HUES64 (cell line): ENCODE results near the gene NFIB.

ENCODE experiments used
- H3K27ac ChIP-seq: 2 replicates; pipeline ENCODE4 v1.7.0; 2013; ENCODE audit warnings: low read depth, low read length, inconsistent platforms
- H3K27me3 ChIP-seq: 2 replicates; pipeline ENCODE4 v1.6.1; 2013; ENCODE audit warnings: mild to moderate bottlenecking, low read length; ENCODE audit not compliant: insufficient read depth
- H3K36me3 ChIP-seq: 2 replicates; pipeline ENCODE4 v1.6.1; 2013; ENCODE audit warnings: mild to moderate bottlenecking, low read length; ENCODE audit not compliant: insufficient read depth
- H3K4me1 ChIP-seq: 2 replicates; pipeline ENCODE4 v1.6.1; 2013; ENCODE audit warnings: mild to moderate bottlenecking, low read length, moderate library complexity; ENCODE audit not compliant: insufficient read depth
- H3K4me3 ChIP-seq: 2 replicates; pipeline ENCODE4 v1.5.1; 2013; ENCODE audit warnings: mild to moderate bottlenecking, low read length, moderate library complexity
- H3K9ac ChIP-seq: 2 replicates; pipeline ENCODE4 v1.6.1; 2013; ENCODE audit warnings: mild to moderate bottlenecking, low read depth, low read length
- H3K9me3 ChIP-seq: 2 replicates; pipeline ENCODE4 v1.6.1; 2013; ENCODE audit warnings: low read depth, low read length; ENCODE audit not compliant: insufficient read depth
- WGBS: fragments of 150-250, 120-280 bp; methylation state at CpG from one replicate; pipeline ENCODE4 v1.1.7; 2013; ENCODE audit warnings: missing lambda C conversion rate; 5-methylcytosine and 5-hydroxymethylcytosine counted together

NFIB gene

DNA sequence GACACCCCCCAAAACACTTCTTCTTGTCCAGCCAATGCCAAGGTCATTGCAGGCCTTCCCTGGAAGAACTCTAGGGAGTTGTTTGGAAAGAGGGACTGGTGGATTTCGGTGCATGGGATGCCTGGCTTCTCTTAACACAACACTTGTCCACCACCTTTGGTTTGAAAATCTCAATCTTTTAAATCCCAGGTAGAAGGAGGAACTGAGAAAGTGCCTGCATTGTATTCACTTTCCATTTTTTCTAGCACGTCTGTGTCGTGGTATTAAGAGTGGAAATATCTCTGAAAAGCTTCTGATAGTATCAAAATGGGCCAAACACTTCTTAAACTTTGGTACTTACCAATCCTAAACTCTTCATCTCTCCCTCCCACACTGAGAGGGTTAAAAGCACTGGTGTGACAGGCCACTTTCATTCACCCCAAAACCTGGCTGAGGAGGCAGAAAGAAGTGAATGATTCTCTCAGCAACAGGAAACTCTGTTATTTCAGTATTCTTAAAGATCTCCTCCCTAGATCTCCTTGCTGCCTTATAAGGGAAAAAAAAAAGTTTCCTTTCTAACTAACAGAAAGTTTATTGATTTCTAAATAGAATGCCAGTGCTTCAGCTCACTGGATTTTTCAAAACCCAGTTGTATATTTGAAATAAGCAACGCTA lies 3.9 kb upstream of the NFIB start:
- H3K36me3 ChIP-seq = no peaks in the 10 kb centered on the region
- H3K9me3 ChIP-seq = no peaks in the 10 kb centered on the region
- H3K27me3 ChIP-seq = peaks cover 78% of the 10 kb centered on the region
- H3K4me1 ChIP-seq = peaks cover 55% of the 10 kb centered on the region
- no peak overlapping the region for H3K9ac ChIP-seq
- peak overlapping the region; percentile 63 for H3K4me3 ChIP-seq
- 71% methylated on average over 1 of the region's 4 CpGs for WGBS
- no peak overlapping the region for H3K27ac ChIP-seq

DNA sequence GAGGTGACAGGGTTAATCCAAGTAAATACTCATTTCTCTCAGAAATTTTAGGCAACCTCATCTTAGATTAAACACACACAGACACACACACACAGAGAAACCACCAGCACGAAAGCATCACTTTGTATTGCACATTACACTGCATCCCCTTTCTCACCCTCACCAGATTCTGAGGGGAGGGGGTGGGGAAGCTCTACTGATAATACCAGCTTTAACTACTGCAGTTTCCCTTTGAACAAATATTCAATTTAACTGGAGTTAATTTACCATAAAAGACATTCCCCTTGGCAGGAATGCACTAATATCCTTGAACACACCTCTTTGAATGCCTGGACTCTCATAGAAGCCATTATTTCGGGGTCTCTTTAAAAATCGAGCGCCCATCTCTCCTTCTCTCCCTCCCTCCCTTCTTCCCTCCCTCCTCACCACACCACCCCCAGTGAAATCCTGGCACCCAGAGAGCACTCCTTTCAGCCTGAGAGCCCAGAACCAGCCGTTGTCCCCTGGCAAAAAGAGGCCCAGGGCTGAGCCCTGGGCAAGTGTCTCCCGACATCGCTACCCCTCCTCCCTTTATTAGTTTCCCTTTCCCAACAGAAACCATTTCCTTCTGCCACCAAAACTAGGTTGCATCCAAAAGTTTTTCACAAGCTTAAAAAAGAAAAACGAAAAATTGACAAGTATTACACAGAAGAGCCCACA lies 2.8 kb upstream of the NFIB start:
- peaks cover 62% of the 10 kb centered on the region for H3K4me1 ChIP-seq
- no peaks in the 10 kb centered on the region for H3K36me3 ChIP-seq
- WGBS = 11% methylated on average over 7 of the region's 8 CpGs
- H3K27ac ChIP-seq = peak overlapping the region; percentile 83; the same call in 1 of the 2 replicates
- H3K4me3 ChIP-seq = peak overlapping the region; percentile 63
- no peak overlapping the region for H3K9ac ChIP-seq
- no peaks in the 10 kb centered on the region for H3K9me3 ChIP-seq
- H3K27me3 ChIP-seq = peaks cover 83% of the 10 kb centered on the region

GRCh38 chr9:14315875-14316601 lies 2.1 kb upstream of the NFIB start:
- under 1% methylated on average over 42 of the region's 42 CpGs for WGBS
- Histone ChIP-seq H3K36me3 (no peaks in the 10 kb centered on the region), H3K27me3 (peaks cover 83% of the 10 kb centered on the region), H3K4me3 (peak overlapping the region; percentile 63), H3K27ac (peak overlapping the region; percentile 83; the same call in 1 of the 2 replicates), H3K9me3 (no peaks in the 10 kb centered on the region), H3K4me1 (peaks cover 58% of the 10 kb centered on the region), H3K9ac (peak overlapping the region; percentile 66)

- Histone ChIP-seq H3K4me3 (peak overlapping the region; percentile 63), H3K27me3 (peaks cover 81% of the 10 kb centered on the region), H3K9me3 (no peaks in the 10 kb centered on the region), H3K4me1 (peaks cover 49% of the 10 kb centered on the region), H3K27ac (peak overlapping the region; percentile 91; the same call in 1 of the 2 replicates), H3K9ac (peak overlapping the region; percentile 79), H3K36me3 (no peaks in the 10 kb centered on the region)
- WGBS = under 1% methylated on average over 105 of the region's 109 CpGs
These were observed 1.3 kb upstream of the NFIB start for GRCh38 chr9:14314929-14315874.

DNA sequence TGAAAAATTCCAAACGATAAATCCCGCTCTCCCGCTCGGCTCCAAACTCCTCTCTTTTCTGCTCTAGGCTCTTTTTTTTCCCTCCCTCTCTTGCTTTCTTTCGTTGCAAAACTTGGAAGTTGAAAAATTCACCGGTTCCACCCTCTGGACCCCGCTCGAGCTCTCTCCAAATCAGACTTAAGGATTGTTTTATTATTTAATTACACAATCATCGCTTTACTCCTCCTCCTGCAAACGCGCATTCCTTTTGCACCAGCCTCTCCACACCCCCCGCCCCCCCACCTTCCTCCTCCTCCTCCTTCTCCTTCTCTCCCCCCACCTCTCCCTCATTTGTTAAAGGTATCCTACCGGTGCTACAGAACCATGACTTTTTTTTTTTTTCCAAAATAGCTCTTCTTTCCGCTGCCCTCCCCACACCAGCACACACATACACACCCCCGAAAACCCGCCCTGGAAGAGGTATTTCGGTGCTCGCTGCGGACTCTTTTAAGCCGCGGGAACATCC lies 535 bp upstream of the NFIB start:
- H3K9ac ChIP-seq = peak overlapping the region; percentile 80

GRCh38 chr9:14313378-14313940 lies 482 bp downstream of the NFIB start:
- WGBS = under 1% methylated on average over 33 of the region's 33 CpGs
- H3K27me3 ChIP-seq = peaks cover 63% of the 10 kb centered on the region
- H3K9me3 ChIP-seq = no peaks in the 10 kb centered on the region
- no peaks in the 10 kb centered on the region for H3K36me3 ChIP-seq
- H3K4me1 ChIP-seq = peaks cover 43% of the 10 kb centered on the region
- H3K9ac ChIP-seq = peak overlapping the region; percentile 56
- H3K27ac ChIP-seq = peak overlapping the region; percentile 37; the same call in 1 of the 2 replicates
- H3K4me3 ChIP-seq = peak overlapping the region; percentile 63

More for the DNA sequence above, 535 bp upstream of the NFIB start:
- Histone ChIP-seq H3K9me3 (no peaks in the 10 kb centered on the region), H3K36me3 (no peaks in the 10 kb centered on the region), H3K27me3 (peaks cover 73% of the 10 kb centered on the region), H3K4me1 (peaks cover 46% of the 10 kb centered on the region), H3K4me3 (peak overlapping the region; percentile 63), H3K27ac (peak overlapping the region; percentile 91; the same call in 1 of the 2 replicates)
- WGBS = under 1% methylated on average over 20 of the region's 21 CpGs

DNA sequence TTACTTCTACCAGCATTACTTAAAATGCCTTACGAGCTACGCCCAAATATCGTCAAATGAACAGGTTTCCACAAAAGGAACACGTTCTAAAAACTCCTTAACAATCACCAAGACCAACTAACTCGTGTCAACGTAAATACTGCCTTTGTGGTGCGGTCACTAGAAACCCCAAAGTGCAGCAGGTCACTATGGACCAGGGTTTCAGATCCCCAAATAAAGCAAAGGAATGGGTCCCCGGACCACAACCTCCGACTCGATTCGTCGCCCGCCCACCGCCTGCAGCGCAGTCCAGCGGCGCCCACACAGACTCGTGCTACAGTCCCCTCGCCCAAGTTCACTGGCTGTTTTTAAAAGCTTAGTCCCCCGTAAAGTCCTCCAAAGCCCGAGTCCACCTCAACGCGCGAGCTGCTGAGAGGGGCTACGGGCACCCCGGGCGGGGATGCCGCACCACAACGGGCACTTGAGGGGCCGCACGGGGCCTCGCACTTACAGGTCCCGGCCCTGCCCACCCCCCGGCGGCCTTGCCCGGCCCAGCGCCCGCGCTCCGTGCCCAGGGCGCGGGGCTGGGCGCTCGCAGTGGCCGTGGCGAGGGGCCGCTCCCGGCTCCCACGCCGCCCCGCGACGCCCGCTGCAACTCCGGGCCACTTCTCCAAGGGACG lies 1.1 kb downstream of the NFIB start:
- no peaks in the 10 kb centered on the region for H3K36me3 ChIP-seq
- no peak overlapping the region; the same call in 1 of the 2 replicates for H3K27ac ChIP-seq
- peaks cover 37% of the 10 kb centered on the region for H3K4me1 ChIP-seq
- H3K27me3 ChIP-seq = peaks cover 57% of the 10 kb centered on the region
- WGBS = under 1% methylated on average over 56 of the region's 56 CpGs
- H3K9me3 ChIP-seq = no peaks in the 10 kb centered on the region
- peak overlapping the region; percentile 63 for H3K4me3 ChIP-seq
- peak overlapping the region; percentile 56 for H3K9ac ChIP-seq

DNA sequence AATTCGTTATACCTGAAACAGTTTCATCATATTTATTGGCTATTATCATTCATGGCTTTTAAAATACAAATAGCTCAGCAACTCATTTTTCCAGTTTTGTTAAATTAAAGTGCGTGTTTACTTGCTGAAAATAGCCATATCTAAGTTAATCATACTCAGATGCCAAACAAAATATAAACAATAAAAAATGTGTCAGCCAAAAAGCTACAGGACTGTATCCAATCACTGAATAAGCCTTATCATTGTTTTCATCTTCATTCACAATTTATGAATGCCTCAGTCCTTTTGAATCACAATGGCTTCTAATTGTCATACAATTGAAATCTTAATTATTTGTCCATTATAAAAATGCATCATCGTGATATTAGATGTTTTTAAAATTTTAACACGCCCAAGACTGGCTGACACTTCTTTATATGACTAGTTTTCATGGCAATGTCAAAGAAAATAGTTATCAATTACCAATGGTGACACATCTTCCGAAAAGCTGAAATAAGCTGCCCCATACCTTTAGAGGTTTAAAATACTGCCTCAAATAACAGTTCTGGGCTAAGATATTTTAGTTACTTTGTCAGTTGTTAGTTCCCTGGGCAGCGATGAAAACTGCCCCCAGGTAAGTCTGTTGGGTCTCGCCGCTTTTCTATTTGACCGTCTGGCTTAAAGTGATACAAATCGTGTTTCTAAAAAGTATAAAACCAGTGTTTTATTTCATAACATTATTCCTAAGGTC lies 1.8 kb downstream of the NFIB start:
- peaks cover 30% of the 10 kb centered on the region for H3K4me1 ChIP-seq
- peak overlapping the region; percentile 63 for H3K4me3 ChIP-seq
- H3K27me3 ChIP-seq = peaks cover 50% of the 10 kb centered on the region
- 8% methylated on average over 8 of the region's 10 CpGs for WGBS
- H3K27ac ChIP-seq = no peak overlapping the region
- peak overlapping the region; percentile 56; the same call in 1 of the 2 replicates for H3K9ac ChIP-seq
- H3K9me3 ChIP-seq = no peaks in the 10 kb centered on the region
- H3K36me3 ChIP-seq = no peaks in the 10 kb centered on the region

GRCh38 chr9:14311171-14311949 lies 2.6 kb downstream of the NFIB start:
- Histone ChIP-seq H3K27me3 (peaks cover 42% of the 10 kb centered on the region), H3K9me3 (no peaks in the 10 kb centered on the region), H3K9ac (no peak overlapping the region), H3K27ac (no peak overlapping the region), H3K4me1 (peaks cover 23% of the 10 kb centered on the region), H3K36me3 (0 out of 2 replicates have a peak, but pooled peaks cover 5% of the 10 kb centered on the region), H3K4me3 (peak overlapping the region; percentile 63; the same call in 1 of the 2 replicates)
- WGBS = no CpG with 5 or more reads among the region's 2 CpGs
